Loucy (cell line): Measurements from ENCODE around the gene TTC21B.
A peak's percentile ranks its signal among the peaks of the same experiment; 100 is the strongest.

ENCODE experiments used
- H2AFZ ChIP-seq: fragments of 200-600 bp; sonication (generic); 2 replicates; pipeline ENCODE4 v1.6.0; 2016; ENCODE audit warnings: antibody characterized with exemption, mild to moderate bottlenecking, low read length, moderate library complexity
- H3F3A ChIP-seq: fragments of 200-600 bp; 2 replicates; pipeline ENCODE4 v1.6.0; 2016; ENCODE audit warnings: antibody characterized with exemption, low read depth, mild to moderate bottlenecking
- H3K27me3 ChIP-seq: fragments of 200-600 bp; sonication (generic); 2 replicates; pipeline ENCODE4 v1.6.1; 2014; ENCODE audit warnings: low read length, mild to moderate bottlenecking; ENCODE audit not compliant: insufficient read depth, poor library complexity, severe bottlenecking
- H3K36me3 ChIP-seq: fragments of 200-600 bp; sonication (generic); 2 replicates; pipeline ENCODE4 v1.6.1; 2016; ENCODE audit warnings: low read length; ENCODE audit not compliant: insufficient read depth
- H3K4me1 ChIP-seq: fragments of 200-600 bp; sonication (generic); 2 replicates; pipeline ENCODE4 v1.5.1; 2014; ENCODE audit warnings: low read length, mild to moderate bottlenecking; ENCODE audit not compliant: insufficient read depth, poor library complexity, severe bottlenecking
- H3K4me2 ChIP-seq: fragments of 200-600 bp; sonication (generic); 2 replicates; pipeline ENCODE4 v1.6.0; 2014; ENCODE audit warnings: antibody characterized with exemption, low read length, low read depth, mild to moderate bottlenecking; ENCODE audit not compliant: poor library complexity, severe bottlenecking
- H3K4me3 ChIP-seq: fragments of 200-600 bp; sonication (generic); 2 replicates; pipeline ENCODE4 v1.5.1; 2014; ENCODE audit warnings: low read length, mild to moderate bottlenecking, mixed read lengths; ENCODE audit not compliant: poor library complexity, severe bottlenecking
- H3K79me2 ChIP-seq: fragments of 200-600 bp; sonication (generic); 2 replicates; pipeline ENCODE4 v1.6.1; 2014; ENCODE audit warnings: low read length; ENCODE audit not compliant: insufficient read depth
- H3K9ac ChIP-seq: fragments of 200-600 bp; sonication (generic); 2 replicates; pipeline ENCODE4 v1.6.0; 2014; ENCODE audit warnings: mild to moderate bottlenecking, low read depth, low read length, moderate library complexity; ENCODE audit not compliant: poor library complexity, severe bottlenecking
- H3K9me2 ChIP-seq: fragments of 200-600 bp; sonication (generic); replicated peaks from 2 replicates; pipeline ENCODE4 v1.6.1; 2016; ENCODE audit warnings: low read depth, low read length, mixed read lengths
- H3K9me3 ChIP-seq: fragments of 200-600 bp; sonication (generic); 2 replicates; pipeline ENCODE4 v1.6.1; 2014; ENCODE audit warnings: mild to moderate bottlenecking, antibody characterized with exemption, low read length, low read depth; ENCODE audit not compliant: insufficient read depth
- H4K20me1 ChIP-seq: fragments of 200-600 bp; sonication (generic); 2 replicates; pipeline ENCODE4 v1.6.0; 2014; ENCODE audit warnings: antibody characterized with exemption, low read length, mild to moderate bottlenecking; ENCODE audit not compliant: insufficient read depth, poor library complexity, severe bottlenecking
- EZH2phosphoT487 ChIP-seq: fragments of 200-600 bp; IDR thresholded peaks from 2 replicates; pipeline ENCODE4 v1.6.1; 2018; ENCODE audit warnings: antibody characterized with exemption, mild to moderate bottlenecking, moderate library complexity, borderline replicate concordance
- TF ChIP-seq, protein P1 (sequence below): fragments of 200-600 bp; sonication (generic); conservative IDR thresholded peaks from 2 replicates; pipeline ENCODE4 v1.5.1; 2014; ENCODE audit warnings: mild to moderate bottlenecking, antibody characterized with exemption, low read length

Gene TTC21B

DNA sequence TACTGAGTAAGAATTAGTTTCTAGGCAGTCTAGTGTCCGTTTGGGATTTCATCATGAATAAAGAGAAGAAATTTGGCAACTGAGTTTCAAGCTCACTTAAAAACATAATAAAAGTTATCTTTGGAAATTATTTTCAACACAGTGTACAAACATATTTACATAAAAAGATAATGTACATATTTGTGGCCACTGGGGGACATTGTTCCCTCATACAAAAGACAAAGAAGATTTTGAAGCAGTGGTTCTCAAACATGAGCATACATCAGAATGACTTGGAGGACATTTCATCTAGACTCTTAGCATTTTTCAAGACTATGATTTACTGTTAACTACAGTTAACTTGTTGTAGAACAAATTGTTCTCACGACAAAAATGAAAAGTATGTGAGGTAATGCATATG is 15.7 kb upstream of the TTC21B start:
- Histone ChIP-seq H3K9me2 (no peaks in the 10 kb centered on the region), H2AFZ (no peak overlapping the region), H3K9ac (no peak overlapping the region), H4K20me1 (no peaks in the 10 kb centered on the region), H3K4me1 (no peaks in the 10 kb centered on the region), H3F3A (no peaks in the 10 kb centered on the region), H3K4me3 (no peak overlapping the region), H3K4me2 (no peak overlapping the region), H3K27me3 (no peaks in the 10 kb centered on the region), H3K79me2 (no peaks in the 10 kb centered on the region), H3K9me3 (no peaks in the 10 kb centered on the region), H3K36me3 (no peaks in the 10 kb centered on the region)
- no peak for TF ChIP-seq EZH2phosphoT487
- TF ChIP-seq, protein P1, sequence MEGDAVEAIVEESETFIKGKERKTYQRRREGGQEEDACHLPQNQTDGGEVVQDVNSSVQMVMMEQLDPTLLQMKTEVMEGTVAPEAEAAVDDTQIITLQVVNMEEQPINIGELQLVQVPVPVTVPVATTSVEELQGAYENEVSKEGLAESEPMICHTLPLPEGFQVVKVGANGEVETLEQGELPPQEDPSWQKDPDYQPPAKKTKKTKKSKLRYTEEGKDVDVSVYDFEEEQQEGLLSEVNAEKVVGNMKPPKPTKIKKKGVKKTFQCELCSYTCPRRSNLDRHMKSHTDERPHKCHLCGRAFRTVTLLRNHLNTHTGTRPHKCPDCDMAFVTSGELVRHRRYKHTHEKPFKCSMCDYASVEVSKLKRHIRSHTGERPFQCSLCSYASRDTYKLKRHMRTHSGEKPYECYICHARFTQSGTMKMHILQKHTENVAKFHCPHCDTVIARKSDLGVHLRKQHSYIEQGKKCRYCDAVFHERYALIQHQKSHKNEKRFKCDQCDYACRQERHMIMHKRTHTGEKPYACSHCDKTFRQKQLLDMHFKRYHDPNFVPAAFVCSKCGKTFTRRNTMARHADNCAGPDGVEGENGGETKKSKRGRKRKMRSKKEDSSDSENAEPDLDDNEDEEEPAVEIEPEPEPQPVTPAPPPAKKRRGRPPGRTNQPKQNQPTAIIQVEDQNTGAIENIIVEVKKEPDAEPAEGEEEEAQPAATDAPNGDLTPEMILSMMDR: peak; percentile 43

DNA sequence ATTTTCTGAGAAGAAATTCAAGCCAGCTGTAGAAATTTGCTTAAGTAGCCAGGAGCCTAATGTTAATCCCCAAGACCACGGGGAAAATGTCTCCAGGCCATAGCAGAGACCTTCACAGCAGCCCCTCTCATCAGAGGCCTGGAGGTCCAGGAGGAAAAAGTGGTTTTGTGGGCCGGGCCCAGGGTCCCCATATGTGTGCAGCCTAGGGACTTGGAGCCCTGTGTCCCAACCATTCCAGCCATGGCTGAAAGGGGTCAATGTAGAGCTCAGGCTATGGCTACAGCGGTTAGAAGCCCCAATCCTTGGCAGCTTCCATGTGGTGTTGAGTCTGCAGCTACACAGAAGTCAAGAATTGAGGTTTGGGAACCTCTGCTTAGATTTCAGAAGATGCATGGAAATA is 14.2 kb upstream of the TTC21B start:
- no peak overlapping the region for H3K4me3 ChIP-seq
- H3K79me2 ChIP-seq: no peaks in the 10 kb centered on the region
- H3K4me2 ChIP-seq: no peak overlapping the region
- H3K9me3 ChIP-seq: no peaks in the 10 kb centered on the region
- TF ChIP-seq, protein P1: no peak
- TF ChIP-seq EZH2phosphoT487: no peak
- H4K20me1 ChIP-seq: no peaks in the 10 kb centered on the region
- no peak overlapping the region for H3K9ac ChIP-seq
- H3K4me1 ChIP-seq: no peaks in the 10 kb centered on the region
- no peak overlapping the region for H2AFZ ChIP-seq
- H3K27me3 ChIP-seq: no peaks in the 10 kb centered on the region
- H3K36me3 ChIP-seq: no peaks in the 10 kb centered on the region
- no peaks in the 10 kb centered on the region for H3F3A ChIP-seq
- H3K9me2 ChIP-seq: no peaks in the 10 kb centered on the region

DNA sequence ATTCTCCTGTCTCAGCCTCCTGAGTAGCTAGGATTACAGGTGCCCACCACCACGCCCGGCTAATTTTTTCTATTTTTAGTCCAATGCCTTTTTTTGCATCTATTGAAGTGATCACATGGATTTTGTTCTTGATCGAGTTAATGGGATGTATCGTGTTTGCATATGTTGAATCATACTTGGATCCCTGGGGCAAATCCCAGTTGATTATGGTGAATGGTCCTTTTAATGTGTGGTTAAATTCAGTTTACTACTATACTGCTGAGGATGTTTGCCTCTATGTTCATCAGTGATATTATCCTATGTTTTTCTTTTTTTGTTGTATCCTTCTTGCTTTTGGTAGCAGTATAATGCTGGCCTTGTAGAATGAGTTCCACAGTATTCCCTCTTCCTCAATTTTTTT is 8.2 kb upstream of the TTC21B start:
- Histone ChIP-seq H3K36me3 (no peaks in the 10 kb centered on the region), H4K20me1 (no peaks in the 10 kb centered on the region), H3K27me3 (no peaks in the 10 kb centered on the region), H3F3A (no peaks in the 10 kb centered on the region), H3K4me3 (no peak overlapping the region), H3K9ac (no peak overlapping the region), H3K9me3 (no peaks in the 10 kb centered on the region), H3K79me2 (no peaks in the 10 kb centered on the region), H3K4me2 (no peak overlapping the region), H2AFZ (no peak overlapping the region), H3K4me1 (no peaks in the 10 kb centered on the region), H3K9me2 (no peaks in the 10 kb centered on the region)
- TF ChIP-seq, protein P1: no peak
- TF ChIP-seq EZH2phosphoT487: no peak
